ENCODE data around the gene SH3BP2.

SH3BP2 gene, protein sequence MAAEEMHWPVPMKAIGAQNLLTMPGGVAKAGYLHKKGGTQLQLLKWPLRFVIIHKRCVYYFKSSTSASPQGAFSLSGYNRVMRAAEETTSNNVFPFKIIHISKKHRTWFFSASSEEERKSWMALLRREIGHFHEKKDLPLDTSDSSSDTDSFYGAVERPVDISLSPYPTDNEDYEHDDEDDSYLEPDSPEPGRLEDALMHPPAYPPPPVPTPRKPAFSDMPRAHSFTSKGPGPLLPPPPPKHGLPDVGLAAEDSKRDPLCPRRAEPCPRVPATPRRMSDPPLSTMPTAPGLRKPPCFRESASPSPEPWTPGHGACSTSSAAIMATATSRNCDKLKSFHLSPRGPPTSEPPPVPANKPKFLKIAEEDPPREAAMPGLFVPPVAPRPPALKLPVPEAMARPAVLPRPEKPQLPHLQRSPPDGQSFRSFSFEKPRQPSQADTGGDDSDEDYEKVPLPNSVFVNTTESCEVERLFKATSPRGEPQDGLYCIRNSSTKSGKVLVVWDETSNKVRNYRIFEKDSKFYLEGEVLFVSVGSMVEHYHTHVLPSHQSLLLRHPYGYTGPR

DNA sequence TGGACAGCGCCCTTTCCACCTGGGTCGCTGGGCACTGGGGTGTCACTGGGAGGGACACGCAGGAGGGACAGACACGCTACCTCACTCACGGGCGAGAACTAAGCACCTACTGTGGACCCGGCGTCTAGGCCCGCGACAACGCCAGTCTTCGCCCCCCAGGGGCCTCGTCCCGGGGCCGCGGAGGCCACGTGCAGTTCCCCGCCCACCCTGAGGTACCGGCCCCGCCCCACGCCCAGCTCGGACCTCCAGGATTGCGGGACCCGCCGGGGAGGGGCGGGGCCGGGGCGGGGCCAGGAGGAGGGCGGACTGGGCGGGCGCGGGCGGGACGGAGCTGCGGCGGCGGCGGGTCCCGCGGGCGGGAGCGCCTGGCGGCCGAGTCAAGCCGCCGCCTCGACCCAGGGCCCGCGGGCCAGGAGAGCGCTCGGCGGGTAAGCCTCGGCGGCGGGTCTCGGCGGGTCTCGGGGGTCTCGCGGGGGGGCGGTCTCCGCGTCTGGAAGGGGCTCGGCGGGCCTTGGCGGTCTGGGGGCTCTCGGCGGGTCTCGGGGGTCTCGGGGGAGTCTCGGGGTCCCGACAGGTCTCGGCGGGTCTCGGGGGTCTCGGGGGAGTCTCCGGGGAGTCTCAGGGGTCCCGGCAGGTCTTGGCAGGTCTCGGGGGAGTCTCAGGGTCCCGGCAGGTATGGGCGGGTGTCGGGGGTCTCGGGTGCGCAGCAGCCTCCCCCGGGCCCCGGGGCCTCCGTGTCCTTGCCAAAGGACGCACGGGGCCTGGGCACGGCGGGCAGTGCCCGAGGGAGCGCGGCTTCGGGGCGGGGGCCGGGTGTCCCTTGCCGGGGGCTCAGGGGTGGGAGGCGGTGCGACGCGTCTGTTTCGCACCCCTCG is at the start of gene SH3BP2:
Gene SH3BP2, plus strand, starts transcription at position 375 of the 875 bp plus-strand sequence. CDS start 27,533 bp downstream, outside the sequence.
- peak; percentile 79 for DNase-seq (ENCODE audit: low read depth)

DNA sequence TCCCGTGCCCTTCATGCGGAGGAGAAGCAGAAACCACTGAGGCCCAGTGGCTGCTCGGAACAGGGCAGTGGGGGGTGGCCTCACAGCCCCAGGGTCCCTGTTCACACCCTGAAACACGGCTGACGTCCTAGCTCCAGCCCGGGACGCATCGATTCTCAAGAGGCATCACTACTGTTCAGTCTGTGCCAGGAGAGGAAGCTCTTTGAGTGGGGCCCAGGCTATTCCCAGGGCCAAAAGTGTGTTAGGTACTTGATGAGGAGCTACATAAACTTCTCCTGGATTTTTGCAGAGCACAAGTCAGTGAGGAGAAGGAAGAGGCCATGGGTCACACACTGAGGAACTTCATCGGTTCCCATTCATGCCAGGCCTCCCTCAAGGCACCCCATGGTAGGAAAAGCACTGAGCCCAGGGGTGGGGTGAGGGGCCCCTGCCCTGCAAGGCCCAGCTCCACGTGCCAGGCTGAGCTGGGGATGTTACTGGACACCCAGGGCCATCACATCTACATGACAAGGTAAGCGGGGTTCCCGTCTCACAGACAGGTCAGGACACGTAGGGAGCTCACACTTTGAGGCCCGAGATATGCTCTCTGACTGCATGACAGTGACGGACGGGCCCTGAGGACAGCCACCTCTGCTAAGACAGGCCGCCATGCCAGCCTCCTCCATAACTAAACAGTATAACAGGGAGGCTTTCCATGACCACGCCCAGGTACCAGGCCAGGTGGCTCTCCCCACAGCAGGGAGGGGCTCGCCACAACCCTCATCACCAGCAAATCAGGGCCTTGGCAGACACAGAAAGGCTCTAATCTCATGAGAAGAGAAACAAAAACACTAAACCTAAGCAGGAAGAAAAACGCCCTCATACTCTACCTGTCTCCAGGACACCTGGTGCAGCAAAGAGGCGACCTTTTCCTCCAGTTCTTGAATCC is 49.1 kb upstream of the SH3BP2 start:
- DNase-seq (ENCODE audit: low read depth), result no peak

DNA sequence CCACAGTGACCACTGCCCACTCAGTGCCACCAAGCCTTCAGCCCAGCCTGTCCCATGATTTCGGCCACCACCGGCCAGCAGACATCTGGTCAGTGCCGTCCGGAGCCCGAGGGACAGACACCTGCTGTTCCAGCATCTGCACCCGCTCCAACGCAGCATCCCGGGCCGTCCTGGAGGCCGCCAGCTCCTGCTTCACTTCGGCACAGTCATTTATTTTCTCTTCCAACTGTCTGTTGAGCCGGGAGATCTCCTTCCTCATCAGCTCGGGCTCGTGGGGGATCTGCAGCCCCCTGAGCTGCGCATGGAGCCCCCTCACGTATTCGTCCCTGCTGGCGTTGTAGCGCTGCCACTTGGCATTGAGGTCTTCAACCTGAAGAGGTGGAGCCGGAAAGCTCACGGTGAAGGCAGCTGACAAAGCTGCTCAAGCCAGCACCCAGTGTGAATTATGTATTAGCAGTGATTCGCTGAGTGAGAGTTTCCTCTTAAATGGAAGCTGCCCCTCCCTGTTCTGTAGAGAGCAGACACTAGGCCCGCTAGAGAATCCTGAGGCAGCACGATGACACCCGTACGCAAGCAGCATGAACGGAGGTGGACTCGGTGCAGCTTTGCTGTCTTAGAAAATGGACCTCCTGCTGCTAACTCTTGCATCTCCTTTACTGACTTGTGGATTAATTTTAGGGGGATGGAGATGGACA is 48.2 kb upstream of the SH3BP2 start:
- DNase-seq (ENCODE audit: low read depth), result no peak

DNA sequence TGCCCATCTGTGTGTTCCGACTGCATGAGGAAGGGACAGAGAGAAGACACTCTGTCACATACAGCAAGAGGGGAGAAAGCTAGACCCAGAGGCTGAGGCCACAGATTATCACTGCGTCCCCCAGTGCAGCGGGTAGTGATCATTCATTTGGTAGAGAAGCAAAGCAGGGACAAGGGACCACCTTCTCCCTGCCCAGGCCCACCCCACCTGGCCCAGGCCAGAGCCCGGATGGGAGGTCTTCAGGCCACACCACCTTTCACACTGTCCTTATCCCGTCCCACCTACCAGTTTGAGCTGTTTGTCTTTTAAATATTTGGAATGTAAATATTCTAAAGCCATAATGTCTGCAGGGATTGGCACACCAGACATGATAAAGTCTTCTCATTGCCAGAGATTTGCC is 47.4 kb upstream of the SH3BP2 start:
- no peak for DNase-seq (ENCODE audit: low read depth)

DNA sequence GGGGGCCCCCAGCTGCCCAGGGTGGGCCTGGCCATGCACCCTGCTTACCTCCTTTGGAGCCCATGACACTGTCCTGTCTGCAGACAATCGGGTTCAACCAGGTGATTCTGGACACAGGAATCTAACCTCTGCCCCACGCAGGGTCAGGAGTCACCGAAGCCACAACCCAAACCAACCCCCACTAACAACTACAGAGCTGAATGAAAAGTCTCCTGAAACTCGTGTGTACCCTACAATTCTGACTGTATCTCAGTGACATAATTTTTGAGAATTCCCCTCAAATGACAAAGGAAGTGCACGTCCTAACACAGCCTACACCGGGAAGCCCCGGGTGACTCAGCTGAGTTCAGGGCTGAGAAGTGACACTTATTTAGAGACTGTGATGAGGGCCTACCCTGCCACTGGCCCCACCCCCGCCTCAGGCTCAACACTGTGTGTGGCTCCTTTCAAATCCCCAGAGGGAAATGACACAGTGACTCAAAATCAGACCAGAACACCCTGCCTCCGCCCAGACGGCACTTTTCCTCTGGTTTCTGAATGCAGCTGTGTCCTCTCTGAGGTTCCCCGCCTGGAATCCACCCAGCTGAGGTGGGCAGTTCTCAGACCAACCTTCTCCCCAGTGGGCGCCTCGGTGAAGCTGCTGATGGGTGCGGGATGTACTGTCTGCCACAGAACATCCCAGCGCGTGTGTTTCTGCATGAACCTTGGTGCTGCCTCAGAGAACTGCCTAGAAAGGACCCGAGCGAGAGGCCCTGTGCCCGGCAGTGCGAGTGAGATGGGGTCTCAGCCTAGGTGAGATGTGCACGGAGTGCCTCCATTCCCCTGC is 46.7 kb upstream of the SH3BP2 start:
- DNase-seq (ENCODE audit: low read depth), result peak; percentile 90

DNA sequence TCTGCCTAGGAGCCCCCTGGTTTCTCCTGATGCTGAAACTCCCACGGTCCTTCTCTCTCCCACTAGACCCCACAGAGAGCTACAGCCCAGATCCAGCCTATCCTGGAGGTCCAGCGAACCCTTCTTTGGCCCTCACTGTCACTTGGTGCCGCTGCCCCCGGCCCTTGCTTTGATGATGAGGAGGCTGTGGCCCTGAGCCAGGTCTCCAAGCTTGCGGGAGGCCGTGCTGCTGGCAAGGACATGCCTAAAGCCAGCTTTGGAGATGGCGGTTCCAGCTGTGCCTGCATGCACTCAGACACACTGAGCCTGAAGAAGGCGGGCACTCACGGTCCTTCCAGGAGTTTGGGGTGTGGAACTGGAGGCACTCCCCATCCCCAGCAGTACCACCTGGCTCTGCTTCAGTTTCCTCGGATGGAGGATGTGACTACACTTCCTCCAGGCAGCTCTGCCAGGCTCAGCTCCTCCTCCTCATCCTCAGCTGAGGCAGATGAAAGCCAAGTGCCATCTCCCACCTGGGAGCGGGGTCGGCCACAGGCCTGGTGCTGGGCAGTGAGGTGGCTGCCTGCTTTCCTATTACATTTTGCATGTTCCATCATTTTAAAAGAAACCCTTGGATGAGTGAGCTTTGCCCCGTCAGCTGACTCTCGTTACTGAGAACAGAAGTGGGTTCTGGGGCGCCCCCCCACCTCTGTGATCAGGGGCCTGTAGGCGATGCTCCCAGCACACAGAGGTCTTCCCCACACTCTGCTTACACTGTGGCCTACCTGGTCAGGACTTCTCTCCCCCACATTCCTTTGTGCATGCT is 45.8 kb upstream of the SH3BP2 start:
- DNase-seq (ENCODE audit: low read depth), result no peak

DNA sequence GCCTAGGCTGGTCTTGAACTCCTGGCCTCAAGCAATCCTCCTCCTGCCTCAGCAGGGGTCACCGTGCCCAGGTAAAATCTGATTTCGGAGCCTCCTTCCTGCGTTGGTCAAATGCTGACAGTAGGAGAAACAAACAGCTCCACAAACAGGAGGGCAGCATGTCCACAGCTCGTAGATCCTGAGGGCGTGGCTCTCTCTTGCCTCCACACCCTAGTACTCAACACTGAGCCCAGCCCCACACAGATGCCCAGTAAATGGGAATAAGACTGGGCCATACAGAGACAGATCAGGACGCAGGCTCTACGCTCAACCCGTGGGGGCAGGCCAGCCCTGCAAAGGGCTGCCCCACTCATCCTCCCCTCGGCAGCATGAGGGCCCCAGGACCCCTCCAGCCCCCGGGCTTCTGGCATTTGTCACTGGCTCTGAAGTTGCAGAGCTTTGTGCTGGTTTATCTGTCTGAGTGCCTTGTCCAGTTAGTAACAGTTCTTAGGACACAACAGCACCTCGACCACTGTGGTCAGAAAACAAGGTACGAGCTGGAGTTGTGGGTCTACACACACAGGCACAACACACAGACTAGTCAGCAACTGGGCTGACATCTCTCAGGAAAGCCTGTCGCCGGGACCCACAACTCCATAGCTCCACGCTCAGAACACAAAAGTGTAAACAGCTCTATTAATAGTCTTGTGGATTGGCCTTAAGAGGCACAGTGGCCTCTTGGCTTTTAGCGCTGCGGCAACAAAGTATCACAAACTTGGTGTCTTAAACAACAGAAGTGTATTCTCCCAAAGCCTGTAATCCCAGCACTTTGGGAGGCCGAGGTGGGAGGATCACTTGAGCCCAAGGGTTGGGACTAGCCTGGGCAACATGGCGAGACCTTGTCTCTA is 41.9 kb upstream of the SH3BP2 start:
- DNase-seq (ENCODE audit: low read depth), result no peak

DNA sequence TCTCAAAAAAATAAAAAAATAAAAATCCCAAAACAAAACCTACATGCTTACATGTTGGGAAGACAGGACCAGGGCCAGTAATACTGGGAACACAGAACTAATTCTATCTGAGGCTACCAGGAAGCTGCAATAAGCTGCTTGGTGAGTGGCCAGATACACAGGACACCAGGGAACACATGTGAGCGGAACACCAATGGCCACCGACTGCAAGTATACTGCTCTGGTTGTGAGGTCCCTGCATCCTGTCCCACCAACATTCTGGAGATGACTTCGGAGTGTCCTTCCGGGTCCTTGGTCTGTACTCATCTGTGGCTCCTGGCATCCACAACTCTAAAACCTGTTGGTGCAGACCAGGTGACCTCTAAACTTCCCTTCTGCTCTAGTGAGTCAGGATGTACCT is 39.4 kb upstream of the SH3BP2 start:
- no peak for DNase-seq (ENCODE audit: low read depth)

DNA sequence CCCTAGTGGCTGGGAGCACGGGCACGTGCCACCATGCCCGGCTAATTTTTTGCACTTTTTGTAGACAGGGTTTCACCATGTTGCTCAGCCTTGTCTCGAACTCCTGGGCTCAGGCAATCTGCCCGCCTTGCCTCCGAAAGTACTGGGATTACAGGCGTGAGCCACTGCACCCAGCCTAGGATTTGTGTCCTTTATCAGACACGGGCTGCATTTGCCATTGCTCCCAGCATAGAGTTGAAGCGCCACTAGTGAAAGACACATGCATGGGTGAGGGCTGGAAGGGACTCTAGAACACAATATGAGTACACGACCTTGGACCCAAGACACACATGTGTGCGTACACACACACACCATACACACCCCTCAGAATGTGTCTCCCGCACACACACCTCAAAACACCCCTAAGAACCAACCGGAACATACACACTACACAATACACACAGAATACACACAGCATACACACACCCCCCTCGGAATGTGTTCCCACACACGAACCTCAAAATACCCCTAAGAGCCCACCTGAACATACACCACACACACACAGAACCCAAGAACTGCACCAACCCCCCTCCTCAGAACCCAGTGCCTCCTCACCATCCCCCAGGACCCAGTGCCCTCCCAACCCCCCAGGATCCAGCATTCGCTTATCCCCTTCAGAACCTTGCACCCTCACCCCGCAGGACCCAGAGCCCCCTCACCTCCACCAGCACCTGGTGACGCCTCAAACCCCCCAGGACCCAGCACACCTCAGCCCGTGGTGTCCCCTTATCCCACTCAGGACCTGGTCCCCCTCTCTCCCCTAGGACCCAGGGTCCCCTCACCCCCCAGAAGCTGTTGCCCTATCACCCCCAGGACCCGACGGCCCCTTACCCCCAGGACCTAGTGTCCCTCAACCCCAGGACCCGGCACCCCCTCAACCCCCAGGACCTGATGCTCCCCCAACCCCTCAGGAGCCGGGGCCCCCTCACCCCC is 37.8 kb upstream of the SH3BP2 start:
- no peak for DNase-seq (ENCODE audit: low read depth)

DNA sequence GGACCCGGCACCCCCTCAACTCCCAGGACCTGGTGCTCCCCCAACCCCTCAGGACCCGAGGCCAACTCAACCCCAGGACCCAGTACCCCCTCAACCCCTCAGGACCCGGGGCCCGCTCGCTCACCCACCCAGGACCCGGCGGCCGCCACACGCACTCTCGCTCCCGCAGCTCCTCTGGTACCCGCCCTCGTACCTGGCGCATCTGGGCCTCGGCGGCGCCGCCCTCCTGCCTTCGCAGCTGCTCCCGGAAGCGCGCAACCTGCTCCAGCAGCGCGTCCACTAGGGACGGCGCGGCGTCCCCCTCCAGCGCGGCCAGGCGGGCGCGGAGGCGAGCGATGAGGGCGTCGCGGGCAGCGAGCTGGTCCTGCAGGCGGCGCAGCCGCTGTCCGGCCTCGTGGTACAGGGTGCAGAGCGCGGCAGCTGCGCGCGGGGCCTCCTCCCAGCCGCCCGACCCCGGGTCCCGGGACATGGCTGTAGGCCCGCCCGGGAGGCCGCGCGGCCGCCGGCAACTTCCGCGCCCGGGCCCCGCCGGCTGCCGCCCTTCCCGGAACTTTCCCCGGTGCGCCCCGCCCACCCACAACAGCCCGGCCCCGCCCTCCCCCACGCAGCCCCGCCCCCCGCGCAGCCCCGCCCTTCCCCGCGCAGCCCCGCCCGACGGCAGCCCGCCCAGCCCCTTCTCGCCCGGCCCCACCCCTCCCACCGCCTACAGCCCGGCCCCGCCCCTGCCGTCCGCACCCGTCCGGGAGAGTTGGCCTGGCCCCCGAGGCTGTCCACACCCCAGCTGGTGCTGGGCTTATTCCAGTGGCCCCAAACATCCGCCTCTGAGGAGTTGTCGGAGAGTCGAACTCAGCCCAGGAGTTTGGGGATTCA is 36.8 kb upstream of the SH3BP2 start, which contains the start of gene TNIP2:
Gene TNIP2, minus strand, starts transcription at position 516 of the 870 bp plus-strand sequence. Its CDS starts 47 bp downstream, at position 469.
- peak; percentile 84 for DNase-seq (ENCODE audit: low read depth)

DNA sequence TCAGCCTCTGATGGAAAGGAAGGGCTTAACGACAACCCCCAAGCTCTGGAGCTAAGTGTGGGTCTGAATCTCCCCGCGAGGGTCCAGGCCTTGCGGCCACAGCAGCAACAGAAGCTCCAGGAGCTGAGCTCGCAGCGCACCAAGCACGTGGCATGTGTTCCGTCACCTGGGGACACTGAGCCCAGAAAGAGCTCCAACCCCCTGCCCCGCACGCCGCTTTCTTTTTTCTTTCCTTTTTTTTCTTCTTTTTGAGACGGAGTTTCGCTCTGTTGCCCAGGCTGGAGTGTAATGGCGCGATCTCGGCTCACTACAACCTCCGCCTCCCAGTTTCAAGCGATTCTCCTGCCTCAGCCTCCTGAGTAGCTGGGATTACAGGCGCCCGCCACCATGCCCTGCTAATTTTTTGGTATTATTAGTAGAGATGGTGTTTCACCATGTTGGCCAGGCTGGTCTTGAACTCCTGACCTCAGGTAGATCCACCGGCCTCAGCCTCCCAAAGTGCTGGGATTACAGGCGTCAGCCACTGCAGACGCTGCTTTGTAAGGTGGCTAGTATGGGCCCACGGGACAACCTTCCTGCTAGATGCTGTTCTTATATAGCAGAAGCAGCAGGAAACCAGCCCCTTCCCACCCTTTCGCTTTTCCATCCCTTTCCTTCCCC is 36.1 kb upstream of the SH3BP2 start:
- no peak for DNase-seq (ENCODE audit: low read depth)

DNA sequence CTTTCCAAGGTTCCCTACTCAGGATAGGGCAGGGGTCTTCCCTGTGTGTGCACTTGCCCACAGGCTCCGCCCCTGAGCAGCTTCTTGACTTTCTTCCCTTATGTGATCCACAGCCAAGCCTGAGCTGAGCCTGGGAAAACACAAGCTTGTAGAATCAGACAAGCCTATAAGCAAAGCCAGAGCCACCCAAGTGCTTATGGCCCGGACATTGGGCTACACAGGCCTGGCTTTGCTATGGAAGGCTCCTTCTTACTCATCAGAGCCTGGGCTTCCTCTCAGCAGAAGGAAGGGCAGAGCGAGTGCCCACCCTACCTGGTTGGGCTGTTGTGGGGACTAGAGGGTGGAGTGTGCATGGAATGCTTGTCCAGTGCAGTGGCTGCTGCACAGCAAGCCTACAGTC is 35.5 kb upstream of the SH3BP2 start:
- no peak for DNase-seq (ENCODE audit: low read depth)

DNA sequence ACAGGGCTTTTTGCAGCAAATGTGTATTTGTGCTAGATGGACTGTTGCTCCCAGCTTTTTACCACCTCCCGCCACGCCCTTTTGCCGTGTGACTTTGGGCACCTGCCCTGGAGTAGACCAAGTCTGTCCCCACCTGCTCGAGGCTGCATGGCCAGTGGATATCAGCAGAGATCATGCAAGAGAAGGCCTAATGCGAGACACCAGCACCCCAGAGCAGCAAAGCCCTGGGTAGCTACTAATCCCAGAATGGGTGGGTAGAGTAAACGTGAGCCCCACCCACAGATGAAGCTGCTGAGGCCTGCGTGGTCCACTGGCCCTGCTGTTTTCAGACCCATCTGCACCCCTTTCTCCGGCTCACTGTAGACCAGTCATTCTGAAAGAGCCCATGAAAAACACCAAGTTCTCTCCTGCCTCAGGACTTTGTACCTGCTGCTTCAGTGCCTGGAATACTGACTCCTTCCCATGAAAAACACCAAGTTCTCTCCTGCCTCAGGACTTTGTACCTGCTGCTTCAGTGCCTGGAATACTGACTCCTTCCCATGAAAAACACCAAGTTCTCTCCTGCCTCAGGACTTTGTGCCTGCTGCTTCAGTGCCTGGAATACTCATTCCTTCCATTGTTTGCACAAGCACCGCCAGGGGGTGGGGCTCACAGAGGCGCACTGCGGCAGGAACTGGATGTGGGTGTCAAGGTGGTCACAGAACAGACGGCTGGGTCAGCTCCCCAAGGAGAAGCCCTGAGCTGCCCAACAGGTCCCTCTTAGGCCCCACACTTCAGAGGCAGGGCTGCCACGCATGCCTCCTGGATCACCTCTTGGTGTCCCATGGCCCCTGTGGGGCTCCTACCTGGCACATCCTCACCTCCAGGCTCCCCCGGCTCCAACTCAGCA is 31.6 kb upstream of the SH3BP2 start:
- no peak for DNase-seq (ENCODE audit: low read depth)

DNA sequence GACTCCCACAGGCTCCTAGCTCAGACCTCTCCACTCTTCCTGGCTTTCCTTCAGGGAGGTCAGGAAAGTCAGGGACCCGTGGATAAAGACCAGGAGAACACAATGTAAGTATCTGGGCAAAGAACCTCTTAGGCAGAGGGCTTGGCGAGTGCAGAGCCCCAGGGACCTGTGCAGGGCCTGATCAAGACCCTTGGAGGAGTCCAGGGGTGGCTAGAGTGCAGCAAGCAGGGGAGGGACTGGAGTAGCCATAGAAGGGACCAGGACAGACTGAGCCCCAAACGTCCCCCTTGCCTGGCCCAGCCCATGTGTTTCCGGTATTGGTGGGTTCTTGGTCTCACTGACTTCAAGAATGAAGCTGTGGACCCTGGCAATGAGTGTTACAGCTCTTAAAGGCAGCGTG is 30.8 kb upstream of the SH3BP2 start:
- no peak for DNase-seq (ENCODE audit: low read depth)

Data from ELR (cell line).